ENCODE results near the gene FABP1.

FABP1 gene

DNA sequence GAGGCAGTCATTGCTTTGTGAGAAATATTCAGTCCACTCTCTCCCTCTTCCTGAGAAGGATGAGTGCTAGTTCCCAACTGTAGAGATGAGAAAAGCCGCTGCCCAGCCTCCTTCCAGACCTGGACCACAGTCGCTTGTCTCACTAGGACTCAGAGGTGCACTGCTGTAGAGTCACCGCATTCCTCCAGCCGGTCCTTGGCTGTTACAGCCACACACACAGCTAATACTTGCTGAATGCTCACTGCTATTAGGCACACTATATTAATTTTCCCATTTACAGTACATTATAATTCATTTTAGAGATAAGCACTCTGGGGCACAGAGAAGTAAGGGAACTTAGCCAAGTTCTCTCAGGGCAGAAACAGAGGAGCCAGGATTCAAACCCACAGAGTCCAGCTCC, 10.0 kb upstream of the FABP1 start:
- DNase-seq (ENCODE audit: low read depth, low spot score): no peak

DNA sequence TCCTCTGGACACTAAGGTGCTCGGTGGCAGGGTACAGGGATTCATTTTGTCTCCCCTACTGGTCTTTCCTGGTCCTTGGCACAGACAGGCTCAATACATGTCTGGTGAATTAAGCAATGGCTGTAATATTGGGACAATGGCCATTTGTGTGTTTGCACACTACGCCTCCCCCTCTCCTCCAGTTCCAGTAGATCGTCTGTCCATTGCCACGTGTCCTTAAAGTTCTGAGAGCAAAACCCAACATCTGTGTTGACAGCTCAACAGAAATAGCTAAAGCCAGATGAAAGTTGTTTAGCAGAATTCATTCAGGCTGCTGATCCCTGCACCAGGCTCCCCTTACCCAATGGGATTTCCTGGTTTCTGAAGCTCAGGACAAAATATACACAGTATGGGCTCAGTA, 9.0 kb upstream of the FABP1 start:
- DNase-seq (ENCODE audit: low read depth, low spot score): no peak

DNA sequence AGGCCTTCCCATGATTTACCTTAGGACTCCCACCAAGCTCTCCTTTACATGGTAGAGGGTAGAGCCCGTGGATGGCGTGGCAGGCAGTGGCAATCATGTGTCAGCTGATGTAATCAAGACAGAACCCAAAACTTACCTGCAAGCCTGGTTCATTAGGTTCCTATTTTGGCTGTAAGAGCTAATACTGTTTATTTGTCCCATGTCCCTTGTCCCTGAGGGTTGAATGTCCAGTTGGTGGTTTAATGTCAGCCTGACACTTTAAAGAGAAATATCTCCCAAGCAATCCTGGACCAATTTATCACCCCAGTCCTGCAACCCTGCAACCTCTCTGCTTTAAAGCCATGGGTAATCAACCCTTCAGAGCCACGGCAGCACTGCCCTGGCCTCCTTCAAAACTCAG, 6.0 kb upstream of the FABP1 start:
- DNase-seq (ENCODE audit: low read depth, low spot score): no peak

DNA sequence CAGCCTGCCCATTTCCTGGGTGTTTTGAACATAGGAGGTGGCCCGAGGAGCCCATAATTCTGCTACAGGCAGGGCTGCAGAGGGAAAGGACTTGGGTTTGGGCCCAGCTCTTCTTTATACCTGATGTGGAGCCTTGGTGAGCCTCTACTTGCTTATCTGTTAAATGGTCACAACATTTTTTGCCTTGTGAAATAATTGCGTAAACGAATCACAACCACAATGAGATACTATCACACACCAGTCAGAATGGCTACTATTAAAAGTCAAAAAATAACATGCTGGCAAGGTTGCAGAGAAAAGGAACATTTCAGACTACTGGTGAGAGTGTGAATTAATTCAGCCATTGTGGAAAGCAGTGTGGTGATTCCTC, 4.1 kb upstream of the FABP1 start:
- DNase-seq (ENCODE audit: low read depth, low spot score): no peak

DNA sequence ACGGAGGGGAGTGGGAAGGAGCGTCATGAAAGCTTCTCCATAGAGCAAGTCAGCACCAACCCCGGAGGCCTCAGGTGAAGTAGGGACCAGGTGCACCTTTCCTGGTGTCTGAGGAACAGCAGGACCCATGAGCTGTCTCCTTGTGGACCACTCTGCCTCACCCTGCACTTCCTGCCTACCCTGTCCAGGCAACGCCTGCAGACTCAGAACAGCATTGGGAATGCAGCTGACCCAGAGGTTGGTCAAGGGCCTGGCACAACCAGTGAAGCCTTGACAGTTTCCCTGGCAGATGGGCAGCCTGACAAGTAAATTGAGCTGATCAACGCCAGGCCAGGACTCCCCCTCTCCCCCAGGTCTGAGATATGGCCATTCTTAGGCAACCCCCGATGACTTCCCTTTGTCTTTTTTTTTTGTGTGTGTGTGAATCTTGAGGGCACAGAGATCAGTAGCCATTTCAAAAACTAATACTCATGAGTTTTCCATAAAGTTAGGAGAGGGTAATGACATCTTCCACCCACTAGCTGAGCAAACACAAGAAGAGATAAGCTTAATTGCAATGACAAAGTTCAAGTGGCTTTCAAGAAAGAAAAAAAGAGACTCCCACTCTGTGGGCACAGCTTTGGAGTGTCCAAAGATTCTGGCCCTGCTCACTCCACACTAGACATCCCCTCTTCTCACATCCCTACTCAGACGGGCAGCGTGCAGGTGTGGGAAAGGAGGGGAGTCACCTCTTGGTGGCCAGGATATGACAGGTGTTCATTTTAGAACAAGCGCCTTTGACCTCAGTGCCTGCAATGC, 3.5 kb upstream of the FABP1 start:
- DNase-seq (ENCODE audit: low read depth, low spot score): no peak

DNA sequence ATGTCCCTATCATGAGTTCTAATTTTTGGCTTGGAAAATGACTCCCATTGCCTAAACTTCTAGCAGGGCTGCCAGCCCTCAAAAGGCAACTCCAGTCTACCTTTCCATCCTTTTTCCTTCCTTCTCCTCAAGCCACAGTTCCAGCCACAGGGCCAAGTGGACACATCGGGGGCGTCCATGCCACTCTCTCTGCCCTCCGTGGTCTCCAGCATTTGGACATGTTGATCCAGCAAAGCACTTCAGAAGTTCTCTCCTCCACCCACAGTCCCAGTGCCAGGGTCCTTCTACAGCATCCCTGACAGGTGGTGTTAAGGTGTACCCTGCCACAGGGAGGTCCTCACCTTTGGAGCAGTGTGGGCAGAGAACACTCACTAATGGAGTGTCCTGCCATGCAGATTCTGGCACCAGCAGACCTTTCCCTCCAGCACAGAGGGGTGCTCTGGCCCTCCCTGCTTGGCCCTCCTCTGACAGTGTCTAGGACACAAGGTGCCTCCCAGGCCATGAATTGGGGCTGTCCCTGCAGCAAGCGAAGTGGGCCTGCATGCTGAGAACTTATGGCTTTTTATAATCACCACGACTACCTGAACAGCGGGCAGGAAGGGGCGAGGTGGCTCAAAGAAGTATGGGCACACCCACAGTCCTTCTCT, 1.6 kb upstream of the FABP1 start:
- DNase-seq (ENCODE audit: low read depth, low spot score): no peak

DNA sequence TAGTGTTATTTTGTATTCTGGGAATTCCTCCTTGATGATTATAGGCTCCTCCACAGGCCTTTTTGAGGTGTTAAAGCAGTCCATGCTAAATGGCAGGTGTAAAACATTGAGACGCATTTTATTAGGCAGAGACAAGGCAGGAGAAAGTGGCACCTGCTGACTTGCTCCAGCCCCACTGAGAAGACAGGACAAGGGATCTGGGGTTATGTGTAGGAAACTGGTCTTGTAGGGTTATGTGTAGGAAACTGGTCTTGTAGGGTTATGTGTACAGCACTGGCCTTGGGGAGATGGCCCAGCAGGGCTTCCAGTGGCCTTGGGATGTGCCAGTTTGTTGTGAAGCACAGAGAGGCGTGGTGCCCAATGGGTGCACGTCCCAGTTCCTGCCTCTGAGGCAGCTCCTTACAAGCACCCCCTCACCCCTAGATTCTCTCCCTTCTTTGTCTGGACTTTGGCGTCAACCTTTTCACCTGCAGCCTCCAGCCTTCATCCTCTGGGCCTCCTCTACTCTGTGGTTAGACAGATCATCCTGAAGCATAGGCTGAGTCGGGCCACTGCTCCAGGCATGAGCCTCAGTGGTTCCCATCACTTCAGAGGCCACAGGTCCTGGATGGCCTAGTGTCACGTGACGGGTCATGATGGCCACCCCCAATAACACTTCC, 921 bp upstream of the FABP1 start:
- DNase-seq (ENCODE audit: low read depth, low spot score): no peak

DNA sequence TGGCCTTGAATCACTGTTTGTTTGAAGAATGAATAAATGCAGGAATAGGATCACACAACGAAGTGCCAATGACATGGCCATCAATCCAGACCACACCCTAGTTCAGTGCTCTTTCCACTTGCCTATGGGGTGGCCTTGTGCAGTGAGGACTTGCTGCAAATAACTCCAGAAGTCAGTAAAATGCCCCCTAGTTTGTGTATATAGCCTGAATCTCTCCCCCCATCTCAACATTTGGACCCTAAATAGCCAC, 299 bp downstream of the FABP1 start:
- DNase-seq (ENCODE audit: low read depth, low spot score): no peak

DNA sequence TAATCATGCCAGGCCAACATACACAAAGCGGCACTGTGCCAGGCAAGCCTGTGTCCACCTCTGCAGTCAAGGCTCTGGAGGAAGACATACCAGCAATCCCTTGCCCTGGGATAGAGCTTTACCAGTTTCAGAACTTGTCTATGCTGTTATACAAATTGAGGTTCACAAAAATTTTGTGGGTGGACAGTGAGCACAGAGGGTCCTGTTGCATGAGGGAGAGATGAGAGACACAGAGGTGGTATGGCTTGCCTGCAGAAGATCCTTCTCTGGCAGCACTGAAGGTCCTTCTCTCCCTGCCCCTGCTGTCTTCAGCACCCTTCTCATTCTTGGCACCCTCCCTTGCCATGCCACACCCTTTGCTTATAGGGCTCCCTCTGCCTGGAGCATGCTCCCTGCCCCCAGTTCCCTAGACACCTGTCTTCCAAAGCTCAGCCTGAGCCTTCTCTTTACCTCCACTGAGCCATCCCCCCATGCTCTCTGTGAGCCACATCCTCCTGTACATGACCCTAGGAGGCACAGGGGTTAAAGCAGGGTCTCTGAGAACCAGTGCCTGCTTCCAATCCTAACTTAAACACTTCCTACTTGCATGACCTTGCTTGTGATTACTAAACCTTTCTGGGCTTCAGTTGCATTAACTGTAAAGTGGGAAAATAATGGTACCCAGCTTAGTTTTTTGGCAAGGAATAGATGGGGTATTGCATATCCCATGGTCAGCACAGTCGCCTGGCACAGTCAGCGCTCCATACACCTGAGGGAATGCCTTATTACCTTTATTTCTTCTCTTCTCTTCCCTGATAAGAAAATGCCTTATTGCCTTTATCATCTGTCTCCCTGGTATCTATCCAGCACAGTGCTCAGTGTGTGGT, 857 bp downstream of the FABP1 start:
- DNase-seq (ENCODE audit: low read depth, low spot score): no peak

DNA sequence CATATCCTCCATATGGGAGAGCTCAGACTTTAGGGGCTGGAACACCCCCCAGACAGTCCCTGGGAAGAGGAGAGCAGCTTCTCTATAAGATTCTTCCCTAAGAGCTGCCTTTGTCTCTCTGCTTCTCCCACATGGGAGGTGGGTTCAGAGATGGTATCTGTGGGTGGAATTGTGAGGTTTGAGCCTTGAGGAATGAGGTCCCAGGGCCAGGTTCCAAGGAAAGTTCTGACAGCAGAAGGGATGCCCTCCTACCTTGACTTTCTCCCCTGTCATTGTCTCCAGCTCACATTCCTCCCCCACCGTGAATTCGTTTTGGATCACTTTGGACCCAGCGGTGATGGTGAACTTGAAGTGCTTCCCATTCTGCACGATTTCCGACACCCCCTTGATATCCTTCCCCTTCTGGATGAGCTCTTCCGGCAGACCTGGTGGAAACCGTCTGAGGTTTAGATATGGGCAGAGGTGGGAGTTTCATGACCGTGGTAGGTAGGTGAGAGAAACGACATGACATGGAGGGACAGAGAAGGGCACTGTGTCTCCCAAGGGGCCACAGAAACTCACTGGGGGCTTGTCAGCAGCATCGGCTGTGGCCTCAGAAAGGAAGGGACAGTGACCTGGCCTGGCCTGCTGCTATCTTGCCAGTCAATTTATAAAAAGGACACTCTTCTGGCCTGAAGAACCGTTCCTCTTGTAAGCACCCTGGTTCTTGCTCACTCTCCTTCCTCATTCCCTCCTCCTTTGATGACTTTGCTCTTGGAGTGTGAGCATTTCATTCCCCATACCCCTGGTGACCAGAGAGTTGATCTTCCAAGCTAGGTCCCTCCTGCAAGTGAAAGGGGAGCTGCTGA, 1.7 kb downstream of the FABP1 start:
- no peak for DNase-seq (ENCODE audit: low read depth, low spot score)

DNA sequence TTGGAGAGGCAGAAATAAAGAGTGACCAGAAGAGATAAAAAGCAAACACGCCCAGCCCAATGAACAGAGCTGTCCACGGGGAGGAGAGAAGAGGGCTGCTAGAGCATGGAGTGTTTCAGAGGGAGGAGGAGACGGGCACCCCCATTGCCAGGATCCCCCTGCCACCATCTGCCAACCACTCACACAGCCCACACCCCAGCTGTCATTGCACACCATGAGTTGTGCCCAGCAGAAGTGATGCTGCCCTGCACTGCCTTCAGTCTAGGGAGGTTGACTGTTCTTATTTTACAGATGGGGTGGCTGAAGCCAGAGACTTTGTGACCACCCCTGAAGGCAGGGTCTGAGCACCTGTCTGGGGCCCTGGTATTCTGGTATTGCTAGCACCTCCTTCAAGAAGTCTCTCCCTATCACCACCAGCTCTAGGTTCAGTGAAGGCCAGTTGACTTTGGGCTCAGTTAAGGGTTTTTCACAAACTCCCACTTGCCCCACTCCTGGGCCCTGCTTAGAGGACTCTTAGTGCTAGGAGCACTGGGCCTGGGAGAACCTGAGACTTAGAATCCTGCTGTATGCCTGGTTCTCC, 2.4 kb downstream of the FABP1 start:
- DNase-seq (ENCODE audit: low read depth, low spot score): no peak

DNA sequence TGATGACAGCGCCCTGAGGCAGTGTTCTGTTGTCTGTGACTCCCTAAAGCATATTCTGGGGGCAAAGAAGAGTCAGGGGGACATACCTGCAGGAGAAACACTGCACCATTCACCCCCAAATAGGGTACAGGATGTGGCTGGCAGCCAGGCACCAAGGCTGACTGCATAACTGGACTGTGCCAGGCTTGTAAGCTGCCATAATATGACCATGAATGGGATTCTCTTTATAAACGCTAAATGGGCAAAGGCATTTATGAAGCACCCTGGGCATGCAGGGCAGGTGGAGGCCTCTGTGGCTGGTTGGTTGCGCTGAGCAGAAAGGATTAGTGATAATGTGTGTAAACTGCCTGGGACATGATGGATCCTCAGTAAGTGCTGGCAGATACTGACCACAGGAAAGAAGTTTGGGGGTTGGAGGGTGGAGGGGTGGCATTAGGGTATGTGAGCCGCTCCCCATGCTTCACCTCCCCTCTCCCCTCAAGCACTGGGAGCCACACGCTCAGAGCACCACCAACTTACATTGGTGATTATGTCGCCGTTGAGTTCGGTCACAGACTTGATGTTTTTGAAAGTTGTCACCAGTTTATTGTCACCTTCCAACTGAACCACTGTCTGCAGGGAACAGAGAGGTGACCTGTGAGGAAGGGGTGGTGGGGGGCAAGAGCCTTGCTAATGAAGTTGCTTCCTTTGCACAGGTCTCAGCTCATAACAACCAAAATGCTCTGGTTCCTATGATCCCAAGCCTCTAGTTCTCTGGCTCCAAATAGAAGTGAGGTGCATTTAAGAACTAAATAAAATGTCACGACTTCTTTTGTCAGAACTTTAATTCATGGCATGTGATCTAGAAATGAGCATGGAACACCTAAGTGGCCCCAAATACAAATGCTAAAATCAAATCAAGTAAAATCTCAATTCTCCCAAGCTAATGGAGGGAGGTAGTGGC, 3.6 kb downstream of the FABP1 start:
- no peak for DNase-seq (ENCODE audit: low read depth, low spot score)

DNA sequence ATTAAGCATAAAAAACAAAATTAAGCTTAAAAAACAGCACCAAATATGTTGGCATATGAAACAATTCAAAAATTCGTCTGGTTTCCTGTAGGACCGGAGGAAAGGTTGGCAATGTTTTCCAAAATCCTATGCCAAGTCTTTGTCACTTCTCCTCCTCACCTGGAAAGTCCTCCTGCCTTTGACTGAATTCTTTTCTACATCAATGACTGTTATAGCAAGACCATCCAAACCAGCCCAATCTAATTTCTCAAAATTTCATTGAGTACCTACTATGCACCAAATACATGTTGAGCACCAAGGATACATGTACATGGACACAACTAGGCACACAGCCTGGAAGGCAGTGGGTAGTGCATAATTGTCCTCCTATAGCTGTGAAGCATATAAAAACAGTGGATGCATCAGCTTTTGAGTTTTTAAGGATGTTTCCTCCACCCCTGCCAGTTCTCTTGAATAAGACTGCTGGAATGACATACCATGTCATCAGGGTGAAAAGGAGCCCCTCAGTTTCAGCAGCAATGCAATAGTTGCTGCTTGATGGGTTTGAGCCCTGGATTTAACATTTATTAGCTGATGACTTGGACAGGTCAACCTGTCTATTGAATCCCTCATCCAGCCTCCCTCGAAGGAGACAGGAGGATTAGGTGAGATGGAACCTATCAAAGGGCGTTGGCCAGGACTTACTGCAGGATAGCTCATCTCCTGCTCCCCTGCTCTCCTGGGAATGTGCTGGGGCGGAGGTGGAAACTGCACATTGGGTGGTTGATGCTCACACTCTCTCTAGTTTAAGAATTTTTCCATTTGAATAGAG, 4.5 kb downstream of the FABP1 start:
- DNase-seq (ENCODE audit: low read depth, low spot score): no peak

DNA sequence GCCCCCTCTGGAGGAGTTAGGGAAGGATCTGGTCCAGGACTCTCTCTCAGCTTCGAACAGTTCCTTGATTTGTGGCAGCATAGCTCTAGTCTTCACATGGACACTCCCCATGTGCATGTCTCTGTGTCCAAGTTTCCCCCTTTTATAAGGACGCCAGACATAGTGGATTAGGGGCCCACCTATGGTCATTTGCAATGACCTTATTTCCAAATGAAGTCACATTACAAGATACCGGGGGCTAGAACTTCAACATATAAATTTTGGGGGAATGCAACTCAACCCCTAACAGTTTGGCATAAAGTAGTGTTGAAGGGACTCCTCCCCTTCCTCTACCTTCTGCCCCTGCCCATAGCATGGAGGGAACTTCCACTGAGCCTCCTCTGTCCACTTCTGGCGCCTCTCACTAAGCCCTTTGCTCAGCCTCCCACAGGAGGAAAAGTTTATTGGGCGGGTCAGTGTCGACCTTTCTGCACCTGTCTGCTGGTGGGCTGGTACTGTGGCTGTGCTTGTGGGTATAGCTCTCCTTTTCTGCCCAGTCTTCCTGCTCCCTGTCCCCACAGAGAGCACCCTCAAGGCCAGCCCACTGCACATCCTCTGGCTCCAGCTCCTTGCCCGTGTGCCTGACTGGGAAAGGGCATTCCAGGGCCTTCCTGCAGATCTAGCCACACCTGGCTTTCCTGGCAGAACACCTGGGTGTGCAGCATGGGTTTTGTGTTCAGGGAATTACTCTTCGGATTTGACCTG, 5.5 kb downstream of the FABP1 start:
- no peak for DNase-seq (ENCODE audit: low read depth, low spot score)

DNA sequence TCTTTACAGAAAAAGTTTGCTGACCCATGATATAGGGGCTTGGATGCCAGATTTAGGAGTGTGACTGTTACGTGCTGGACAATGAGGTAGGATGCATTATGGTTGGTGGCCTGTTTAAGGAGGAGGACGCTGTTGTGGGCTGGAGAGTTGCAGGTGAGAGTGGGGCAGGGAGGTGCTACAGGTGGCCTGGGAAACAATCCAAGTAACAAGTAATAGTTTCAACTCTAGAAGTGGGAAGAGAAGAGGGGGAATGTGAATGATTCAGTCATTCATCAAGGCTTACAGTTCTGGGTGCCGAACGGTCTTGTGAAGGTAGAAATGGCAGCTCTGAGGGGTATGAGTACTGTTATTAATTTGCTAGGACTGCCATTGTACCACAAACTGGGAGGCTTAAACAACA, 6.2 kb downstream of the FABP1 start:
- no peak for DNase-seq (ENCODE audit: low read depth, low spot score)

DNA sequence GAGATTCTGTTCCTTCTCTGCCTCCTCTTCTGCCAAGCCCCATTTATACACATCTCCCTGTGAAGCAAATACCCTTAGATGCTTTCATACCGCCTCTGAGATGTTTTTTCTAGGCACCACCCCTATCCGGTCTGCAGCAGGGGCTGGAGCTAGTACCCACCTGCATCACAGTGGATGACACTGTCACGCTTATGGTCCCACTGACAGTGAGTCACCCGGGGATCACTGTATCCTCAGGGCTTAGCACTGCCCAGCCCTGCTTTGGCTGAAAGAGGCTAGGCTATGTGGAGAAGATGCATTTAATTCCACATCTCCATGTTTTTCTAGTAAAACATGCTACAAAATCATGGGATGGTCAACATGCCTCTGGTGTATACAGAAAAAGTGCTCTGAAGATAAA, 9.9 kb downstream of the FABP1 start:
- no peak for DNase-seq (ENCODE audit: low read depth, low spot score)

DNA sequence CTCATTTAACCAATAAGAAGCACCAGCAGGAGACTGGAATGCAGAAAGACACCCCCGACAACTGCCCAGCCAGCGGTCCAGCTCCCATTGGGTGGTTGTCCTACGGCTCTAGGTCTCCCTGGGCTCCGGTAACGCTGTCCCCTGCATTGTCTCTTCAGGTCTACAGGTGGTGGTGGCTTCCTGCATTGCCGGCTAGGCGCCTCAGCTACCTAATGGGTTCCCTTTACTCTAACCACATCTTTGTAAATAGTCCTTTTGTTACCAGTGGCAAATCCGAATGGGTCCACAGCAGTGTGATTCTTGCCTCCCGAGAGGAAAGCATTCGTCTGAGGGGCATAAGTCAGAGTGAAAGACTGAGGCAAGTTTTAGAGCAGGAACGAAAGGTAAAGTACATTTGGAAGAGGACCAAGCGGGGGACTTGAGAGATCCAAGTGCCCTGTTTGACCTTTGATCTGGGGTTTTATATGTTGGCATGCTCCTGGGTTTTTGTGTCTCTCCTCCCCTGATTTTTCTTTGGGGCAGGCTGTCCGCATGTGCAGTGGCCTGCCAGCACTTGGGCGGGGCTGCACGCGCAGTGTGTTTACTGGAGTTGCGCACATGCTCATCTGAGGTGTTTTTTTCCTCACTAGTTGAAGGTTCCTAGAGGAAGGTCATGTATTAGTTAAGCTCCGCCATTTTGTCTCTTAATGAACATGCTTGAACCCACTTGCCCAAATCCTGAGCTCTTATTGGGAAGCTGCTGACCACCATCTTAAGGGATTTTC, 11.0 kb downstream of the FABP1 start:
- DNase-seq (ENCODE audit: low read depth, low spot score): no peak
